HTERT RPE-1 (cell line): ENCODE data around the gene IL34.

Experiments
- in situ Hi-C: fragments of 300-500 bp; cut with MboI; formaldehyde crosslinking; loops from 4 replicates; pipeline ENCODE4 v1.14.3; 2020; ENCODE audit warnings: low sequenced_read_pairs

IL34 gene

DNA sequence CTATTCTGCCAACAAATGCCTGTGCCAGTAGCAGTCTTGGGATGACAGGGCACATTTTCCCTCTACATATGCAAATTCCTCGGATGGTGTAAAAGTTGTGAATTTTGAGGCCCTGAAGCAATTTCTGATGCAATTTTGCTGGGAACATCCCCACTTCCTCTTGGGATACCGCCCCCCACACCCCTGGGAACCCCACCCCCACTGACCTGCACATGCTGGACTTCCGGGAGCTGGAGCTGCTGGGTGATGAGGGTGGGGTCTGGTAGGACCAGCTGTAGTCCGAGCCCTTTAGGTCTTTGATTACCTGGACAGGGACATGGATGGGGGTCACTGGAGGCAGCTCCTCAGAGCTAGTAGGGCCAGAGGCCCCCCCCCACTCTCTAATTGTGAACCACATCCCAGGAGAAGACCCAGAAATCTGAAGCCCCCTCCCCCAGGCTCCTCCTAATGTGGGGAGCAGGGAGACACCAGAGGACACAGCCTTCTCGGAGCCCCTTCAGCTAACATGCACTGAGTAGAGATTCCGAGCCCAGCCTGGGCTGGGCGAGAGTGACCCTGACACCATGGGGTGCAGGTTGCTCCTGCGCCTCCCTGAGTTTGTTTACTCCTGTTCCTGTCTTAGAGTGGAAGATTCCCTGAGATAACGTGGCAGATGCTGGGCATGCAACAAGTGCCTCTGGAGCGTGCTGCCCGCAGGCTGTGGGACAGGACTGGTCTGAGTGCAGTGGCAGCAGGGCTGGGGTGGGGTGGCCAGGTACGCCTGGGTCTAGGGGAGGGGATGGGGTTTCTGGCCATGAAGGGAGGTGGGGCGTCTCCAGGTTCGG is 30.5 kb downstream of the IL34 start:
- in situ Hi-C loops = no loop called here

DNA sequence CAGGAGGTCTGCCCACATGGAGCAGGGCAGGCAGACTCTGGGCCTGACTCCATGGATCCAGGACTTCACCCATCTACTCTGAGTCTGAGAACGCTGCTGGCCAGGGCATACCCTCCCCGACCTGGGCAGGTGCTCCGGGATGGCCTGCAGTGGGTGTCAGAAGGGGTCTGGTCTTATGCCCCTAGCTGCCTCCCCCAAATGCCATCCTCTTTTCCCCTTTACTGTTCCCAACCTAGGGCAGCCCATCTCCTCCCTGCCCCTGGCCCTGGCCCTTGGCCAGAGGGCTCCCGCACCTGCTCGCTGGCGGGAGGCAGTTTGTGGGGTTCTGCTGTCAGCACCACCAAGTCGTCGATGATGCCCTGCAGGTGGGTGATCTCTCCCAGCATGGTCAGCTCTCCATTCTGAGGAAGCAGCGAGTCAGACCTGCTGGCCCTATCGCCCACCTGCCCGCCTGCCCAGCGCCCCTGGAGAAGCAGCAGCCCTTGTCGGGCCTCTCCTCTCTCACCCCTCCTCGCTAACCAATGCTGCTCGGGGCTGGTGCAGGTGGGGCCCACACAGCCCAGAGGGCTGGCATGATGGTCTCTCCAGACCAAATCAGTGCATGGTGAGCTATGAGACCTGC is 31.3 kb downstream of the IL34 start:
- in situ Hi-C loops = no loop called here

DNA sequence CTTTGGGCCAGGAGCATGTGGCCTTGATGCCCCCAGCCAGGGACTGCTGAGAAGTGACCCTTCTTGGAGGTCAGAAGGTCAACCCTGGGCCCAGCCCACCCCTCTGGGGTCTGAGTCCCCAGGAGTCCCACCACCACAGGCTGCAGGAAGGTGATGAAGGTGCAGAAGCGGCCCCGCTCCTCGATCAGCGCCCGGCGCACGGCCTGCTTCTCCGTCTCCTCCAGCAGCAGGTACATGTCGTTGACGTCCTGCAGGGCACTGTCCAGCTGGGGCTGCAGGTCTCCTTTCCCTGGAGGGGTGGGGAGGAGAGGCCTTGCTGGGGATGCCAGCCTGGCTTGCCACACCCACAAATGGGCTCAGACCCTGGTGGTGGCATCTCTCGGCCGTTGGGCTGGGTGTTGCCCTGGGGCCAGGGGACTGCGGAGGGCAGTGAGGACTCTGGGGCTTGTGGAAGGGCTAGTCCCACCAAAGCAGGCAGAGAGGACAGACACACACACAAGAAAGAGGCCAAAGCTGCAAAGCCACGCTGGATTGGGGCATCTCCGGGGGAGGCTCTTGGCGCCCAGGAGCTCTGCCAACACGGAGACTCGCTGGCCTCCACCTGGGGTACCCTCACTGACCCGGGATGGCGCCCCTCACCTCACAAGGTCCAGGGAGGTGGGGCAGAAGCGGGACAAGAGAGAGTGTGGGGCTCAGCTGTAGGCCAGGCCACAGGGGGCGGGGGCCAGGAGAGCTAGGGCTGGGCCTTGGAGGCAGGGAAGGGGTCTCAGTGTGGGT is 31.9 kb downstream of the IL34 start:
- in situ Hi-C loops = no loop called here

DNA sequence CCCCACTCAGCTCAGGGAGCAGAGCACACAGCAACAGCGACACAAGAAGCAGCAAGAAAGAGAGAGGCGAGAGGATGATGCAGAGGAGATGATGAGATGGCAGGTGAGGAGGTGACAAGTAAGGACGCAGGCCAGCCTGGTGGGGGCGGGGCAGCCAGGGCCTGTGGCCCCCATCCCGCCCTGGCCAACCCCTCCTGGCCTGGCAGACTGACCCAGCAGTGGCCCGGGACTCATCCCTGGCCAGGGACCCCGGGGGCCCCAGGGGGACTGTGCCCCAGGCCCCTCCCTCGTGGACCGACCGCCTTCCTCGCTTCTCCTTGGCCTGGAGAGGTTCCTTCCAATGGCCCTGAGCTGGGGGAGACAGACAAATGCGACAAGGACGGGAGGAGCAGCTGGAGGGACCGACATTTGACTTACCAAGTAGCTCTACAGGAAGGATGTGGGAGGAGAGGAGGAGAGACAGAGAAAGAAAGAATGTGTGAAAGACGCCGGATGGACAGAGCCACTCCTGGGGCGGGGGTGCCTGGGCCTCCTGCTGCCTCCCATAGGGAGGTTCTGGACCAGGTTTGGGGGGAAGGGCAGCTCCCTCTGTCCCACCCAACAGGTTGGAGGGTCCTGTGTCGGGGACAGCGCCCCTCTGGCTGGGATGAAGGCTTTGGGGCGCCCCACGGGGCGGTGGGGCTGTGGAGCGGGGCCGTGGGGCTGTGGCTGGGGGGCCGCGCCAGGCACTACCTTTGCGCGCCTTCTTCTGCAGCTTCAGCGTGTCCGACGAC is 32.7 kb downstream of the IL34 start:
- in situ Hi-C loops = no loop called here

DNA sequence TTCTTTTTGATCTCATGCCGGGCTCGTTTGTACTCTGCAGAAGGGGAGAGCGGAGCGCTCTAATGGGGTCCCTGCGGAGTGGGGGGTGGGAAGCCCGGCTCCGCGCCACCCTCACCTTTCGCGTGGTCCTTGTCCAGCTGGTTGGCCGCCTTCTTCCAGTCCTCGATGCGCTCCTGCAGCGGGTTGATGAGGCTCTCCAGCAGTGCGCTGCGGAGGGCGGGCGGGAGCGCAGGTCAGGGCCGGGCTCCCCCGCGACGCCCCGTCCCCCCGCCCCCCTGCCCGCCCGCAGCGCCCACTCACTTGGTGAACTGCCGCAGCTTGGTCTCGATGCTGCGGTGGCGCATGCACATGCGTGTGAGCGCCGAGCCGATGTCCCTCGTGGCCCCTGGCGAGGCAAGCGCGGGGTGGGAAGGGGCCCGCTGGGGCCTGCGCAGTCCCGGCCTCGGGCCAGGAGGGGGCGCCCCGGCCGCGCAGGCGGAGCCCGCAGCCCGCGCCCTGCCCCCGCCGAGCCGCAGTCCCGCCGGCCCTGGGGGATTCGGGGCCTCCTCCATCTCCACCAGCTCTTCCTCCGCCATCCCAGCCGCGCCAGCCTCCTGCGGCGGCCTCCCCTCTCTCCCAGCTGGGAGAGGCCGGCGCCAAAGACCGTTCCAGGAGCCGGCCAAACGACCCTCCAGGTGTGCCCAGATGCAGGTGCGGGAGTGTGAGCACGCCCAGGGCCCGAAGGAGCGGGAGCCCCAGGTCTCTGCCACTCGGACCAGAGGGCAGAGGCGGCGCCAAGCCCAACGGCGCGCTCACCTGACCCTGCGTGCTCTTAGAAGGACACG is 33.5 kb downstream of the IL34 start:
- in situ Hi-C loops = no loop called here

DNA sequence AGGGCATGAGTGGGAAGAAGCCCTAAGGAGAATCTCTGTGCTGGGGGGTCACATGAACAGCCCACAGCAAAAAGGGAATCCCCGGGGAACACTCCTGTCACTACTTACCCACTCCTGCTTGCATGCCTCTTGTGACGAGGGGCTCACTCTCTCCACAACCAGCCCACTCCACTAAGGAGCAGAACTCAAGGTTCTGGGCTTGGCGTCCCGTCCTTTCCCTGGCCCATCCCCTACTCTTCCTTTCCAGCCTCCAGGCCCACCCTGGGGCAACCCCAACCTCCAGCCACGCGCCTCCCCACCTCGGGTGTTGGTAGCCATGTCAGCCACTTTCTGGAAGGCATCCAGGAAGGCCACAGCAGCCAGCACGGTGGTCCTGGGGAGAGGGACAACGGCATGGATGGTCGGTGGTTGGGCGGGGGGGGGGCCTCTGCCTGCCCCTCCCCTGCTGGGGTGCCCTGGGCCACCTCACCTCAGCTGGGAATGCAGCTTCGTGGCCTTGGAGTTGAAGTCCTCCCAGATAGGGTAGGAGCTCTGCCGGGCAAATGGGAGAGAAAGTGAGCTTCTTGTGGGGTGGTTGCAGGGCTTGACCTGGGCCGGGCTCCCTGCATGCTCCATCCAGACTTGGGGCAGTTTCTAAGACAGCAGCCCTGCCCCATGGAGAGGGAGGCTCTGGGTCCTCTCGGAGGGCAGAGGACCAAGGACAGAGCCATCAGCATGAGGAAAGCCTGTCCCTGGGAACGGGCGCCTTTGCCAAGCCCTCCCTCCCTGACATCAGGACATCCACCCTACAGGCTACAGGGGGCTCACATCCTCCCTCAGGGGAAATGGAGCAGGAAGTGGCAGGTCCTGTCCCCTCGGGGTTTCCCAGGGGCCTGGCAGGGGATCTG is 34.4 kb downstream of the IL34 start:
- in situ Hi-C loops = no loop called here

DNA sequence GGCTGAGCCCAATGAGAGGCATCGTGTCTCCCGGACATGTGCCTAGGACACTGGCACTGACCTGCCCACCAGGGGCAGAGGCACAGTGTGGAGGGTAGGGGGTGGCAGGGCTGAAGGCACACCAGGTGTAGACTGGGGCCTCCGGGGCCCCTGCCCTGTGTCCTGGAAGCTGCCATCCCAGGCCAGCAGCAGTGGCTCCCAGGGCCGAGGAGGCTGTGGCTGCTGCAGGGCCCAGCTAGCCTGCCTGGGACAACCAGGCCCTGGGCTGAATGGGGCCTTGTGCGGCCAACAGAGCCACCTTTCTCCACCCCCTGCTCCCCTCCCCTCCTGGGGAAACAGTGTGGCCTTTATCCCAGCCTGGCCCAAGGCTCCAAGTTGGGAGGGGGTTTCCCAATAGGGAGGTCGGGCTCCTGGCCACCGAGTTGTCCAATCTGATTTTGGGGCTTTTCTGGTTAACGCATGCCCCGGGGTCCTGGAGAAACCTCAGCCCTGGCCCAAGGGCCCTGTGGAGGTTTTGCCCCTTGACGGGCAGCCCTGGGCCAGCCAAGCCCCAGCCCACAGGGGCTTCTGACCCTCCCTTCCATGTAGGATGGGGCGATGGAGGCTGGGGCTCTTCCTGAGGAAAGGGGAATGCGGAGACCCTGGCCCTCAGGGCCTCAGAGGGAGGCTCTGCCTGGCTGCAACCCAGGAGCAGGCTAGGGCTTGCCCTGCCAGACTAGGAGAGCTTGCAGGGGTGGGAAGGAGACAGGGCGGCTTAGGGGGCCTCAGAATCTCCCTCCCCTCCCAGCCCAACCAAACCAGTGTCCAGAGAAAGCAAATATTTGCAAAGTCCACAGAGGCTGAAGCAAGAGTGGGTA is 35.3 kb downstream of the IL34 start:
- in situ Hi-C loops = no loop called here

DNA sequence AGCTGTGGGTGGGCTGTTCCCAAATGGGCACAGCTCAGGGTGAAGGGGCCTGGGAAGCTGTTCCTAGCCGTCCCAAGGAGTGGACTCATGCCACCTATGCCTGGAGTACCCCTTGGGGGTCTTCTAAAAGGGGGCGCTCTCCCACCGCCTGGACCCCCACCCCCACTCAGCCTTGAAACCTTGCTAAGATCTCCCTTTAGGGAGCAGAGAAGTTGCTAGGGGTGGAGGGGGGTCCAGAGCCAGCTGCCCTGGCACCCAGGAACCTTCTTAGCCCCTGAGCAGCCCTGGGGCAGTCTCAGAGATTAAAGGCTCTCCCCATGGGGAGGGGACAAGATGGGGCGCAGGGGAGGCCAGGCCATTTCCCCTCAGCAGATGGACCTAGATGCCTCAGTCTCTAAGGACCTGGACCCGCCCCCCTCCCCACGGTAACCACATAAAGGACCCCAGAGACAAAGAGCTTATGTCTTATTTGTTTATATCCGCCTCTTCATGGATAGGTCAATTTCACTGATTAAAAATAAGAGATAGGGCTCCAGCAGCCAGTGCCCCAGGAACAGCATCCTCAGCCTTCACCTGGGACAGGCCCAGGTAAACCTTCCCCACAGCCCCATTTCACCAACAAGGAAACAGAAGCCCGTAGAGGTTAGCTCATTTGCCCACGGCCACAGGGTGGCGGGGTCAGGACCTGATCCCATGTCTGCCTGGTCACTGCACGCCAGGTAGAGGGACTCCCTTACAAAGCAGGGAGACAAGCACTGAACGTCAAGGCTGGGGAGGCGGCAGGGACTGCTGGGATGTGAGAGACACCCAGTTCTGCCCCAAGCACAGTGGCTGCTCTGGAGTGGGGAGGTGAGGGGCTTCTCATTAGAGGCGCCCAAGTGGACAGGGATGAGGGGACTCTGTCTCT is 36.1 kb downstream of the IL34 start:
- in situ Hi-C loops = no loop called here

DNA sequence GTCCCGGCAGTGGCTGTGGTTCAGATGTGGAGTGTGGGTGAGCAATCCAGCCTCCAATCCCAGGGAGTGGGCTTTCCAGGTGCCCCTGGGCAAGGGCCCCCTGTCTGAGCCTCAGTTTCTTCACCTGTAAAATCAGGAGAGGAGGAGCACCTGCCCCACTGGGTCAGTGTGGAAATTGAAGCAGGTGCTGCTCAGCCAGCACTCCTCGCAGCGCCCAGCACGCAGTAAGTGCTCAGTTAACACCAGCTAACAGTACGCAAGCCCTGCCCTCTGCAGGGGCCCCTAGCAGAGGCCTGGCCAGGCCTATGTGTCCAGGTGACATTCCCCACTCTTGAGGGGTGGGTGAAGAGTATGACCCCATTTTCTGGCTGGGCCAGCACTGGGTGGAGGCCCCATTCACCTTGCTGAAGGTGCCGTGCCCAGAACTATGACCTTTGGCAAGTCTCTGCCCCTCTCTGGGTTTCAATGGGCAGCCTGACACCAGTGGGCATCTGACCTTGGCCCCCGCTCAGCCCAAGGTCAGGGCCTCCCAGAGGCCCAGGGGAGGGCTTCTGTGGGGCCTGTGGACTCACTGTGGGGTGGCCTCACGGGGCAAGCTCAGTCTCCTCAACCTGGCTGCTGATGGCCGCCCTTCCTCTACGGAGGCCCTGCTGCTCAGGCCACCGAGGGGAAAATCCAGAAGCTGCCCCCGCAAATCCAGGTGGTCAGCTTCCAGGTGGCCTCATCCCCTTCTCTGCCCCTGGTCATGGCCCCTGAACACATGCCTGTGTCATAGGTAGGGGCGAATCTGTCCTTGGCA is 37.0 kb downstream of the IL34 start:
- in situ Hi-C loops = no loop called here

DNA sequence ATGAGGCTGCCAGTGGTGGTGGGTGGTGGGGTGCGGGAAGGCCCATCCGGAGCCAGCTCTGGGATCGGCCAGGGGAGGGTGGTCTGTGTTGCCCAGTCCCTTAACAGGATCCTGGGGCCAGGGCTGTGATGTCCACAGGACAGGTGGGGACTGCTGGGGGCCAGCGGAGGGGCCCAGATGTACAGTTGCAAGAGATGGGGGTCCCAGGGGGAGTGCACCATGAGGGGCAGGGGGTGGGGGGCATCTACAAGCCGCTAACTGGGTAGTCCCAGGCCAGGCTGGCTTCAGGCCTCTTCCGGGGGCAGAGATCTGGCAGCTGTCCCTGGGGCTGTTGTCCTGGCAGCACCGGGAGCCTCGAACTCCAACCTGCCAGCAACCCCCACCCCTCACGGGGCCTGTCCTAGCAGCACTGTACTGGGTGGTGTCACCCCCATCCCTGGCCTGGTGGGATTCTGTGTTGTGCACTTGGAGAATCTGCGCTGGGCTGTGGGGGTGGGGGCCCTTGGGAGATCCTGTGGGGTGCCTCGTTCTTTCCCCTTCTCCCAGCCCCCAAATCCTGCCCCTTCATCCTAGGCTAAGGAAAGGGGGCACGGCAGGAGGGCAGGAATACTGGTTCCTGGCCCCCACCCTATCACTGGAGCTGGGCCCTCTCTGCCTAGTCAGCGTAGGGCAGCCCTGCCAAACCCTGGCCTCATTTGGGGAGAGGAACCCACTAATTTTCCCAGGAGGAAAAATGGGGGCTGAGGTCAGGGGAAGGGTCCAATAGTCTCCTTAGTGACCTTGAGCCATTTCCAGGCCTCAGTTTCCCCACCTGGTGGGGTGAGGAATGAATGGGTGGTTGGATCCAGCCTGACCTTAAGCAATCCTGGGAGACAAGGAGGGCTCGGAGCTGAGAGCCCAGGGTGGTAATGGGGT is 38.0 kb downstream of the IL34 start:
- in situ Hi-C loops = no loop called here

DNA sequence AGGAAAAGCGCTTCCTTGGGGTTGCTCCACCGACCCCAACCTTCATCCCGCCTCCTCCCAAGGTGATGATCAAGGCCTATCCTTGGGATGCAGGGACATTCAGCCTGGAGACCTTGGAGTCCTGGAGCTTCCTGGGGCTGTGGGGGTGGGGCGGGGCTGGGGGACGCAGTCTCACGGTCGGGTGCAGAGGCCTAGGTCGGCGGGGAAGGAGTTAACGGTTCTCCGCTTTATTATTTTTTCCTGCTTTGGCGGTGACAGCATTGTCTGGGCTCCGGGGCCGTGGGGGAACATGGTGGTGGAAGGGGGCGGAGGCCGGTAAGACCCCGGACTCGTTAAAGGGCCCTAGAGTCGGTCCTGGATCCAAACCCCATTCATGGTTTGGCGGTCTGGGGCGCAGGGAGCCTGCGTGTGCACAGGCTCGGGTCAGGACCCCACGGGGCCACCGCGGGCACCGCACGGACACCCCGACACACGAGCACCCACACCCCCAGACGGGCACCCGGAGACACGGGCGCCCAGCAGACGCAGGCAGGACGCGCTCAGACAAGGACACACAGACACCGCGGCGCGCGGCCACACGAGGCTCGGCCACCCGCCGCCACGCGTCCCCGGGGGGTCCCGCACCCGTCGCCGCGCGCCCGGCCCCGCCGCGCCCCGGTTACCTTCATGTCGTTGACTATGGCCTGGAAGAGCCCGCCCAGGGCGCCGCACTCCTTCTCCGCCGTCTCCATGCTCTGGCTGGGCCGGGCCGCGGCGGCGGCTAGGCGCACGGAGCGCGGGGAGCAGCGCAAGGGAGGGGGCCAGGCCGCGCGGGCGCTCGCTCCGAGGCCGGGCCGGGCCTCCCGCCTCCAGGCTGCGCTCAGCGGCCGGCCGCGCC is 38.9 kb downstream of the IL34 start:
- in situ Hi-C loops = no loop called here

DNA sequence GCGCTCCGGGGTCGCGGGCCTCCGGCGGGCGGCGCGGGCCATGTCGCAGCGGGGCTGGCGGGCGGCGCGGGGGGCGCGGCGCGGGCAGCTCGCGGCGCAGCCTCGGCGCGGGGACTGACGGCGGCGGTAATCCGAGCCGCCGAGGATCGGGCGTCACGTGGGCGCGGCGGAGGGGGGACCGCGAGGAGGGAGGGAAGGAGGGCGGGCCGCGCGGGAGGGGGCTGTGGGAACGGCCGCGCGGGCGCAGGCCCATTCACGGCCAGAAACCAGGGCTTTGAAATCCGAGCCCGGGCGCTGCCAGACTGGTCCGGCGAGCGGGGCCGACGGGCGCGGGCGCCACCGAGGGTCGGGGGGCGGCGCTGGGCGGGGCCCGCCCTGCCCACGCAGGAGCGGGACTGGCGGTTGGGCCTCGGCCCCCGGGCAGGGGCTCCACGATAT is 39.6 kb downstream of the IL34 start, which contains the start of gene MTSS2:
Gene MTSS2, minus strand, starts transcription at position 116 of the 438 bp plus-strand sequence. CDS start 262 bp downstream, outside the sequence.
- in situ Hi-C loops = no loop called here

DNA sequence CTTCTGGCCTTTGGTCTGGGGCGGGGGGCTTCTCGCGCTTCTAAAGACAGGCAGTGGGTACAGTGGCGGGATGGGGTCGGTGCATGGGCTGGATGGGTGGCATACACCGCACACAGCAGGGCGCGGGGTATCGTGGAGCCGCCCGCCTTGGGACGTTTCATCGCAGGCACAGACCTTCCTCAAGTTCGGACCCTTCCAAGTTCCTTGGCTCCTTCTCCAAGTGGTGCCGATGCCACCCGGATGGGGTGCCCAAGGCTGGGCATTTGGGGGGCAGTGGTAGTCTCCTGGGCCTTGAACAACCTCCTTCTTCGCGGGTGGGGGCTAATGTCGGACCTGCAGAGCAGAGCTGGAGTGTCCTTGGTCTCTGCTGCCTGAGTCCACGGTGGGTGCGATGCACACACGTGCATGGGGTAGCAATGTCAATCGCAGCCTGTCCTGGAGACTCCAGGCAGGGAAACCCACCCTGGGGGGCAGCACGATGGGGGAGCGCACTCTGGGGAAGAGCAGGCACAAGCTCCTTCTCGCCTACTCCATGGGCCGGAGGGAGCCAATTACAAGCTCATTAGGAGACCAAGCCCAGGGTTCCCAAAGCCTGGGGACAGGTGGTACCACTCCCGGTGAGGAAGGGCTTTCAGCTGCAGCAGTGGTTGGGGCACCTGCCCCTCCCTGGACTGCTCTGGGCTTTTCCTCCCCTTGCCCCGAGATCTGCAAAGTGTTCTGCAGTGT is 40.2 kb downstream of the IL34 start:
- in situ Hi-C loops = no loop called here

DNA sequence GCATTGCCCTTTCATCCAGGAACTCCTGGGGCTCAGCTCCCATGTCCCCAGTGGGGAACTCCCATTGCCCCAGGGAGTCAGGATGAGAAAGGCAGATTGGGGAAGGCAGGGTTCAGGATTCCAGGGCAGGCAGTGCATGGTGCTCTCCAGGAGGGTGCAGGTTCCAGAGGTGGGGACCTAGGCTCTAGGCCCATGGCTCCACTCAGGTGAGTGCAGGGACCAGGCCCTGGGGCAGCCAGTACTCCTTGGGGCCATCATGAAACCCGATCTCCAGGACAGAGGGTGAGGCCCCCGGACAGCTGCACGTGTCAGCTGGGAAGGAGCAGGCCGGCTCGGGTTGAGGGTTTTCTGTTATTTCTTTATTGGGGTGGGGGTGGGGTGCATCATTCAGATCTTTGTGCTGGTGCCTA is 40.7 kb downstream of the IL34 start:
- in situ Hi-C loops = no loop called here
